Body of pancreas (tissue), 4 donors: ENCODE results near the gene PEPD.

ENCODE experiments used
- CTCF ChIP-seq, 7 experiments: fragments of 450-650 bp in 4 of 7; fragments of 200-600 bp in 3 of 7; sonication (generic) in 3 of 7; IDR thresholded peaks; one replicate each; pipeline ENCODE4 v1.5.1; 2016 to 2019; ENCODE audit warnings: antibody characterized with exemption in 7 of 7
- POLR2A ChIP-seq, 3 donors: fragments of 450-650 bp; IDR thresholded peaks; one replicate each; pipeline ENCODE4 v1.6.1; 2016; ENCODE audit warnings: antibody characterized with exemption in 3 of 3, mild to moderate bottlenecking in 2 of 3

- TF ChIP-seq CTCF (IDR thresholded peaks at IDR 0.05) (no peak), POLR2A (IDR thresholded peaks at IDR 0.05) (no peak)
Measured at GRCh38 chr19:33422369-33423180, 99.0 kb downstream of the PEPD start.
